RWPE2 (cell line): Measurements from ENCODE around the gene NAPEPLD.

Source experiments
- ATAC-seq: fragments of 200-7000 bp; cut with Tn5 transposase; 3 replicates; pipeline ENCODE4 v1.9.1; 2021; ENCODE audit warnings: low read depth
- DNase-seq: peaks from one replicate; pipeline ENCODE4 v3.0.0-alpha.2; 2020; ENCODE audit warnings: low spot score
- H3K27ac ChIP-seq: fragments of 450-650 bp; 2 replicates; pipeline ENCODE4 v1.5.1; 2017; ENCODE audit warnings: mild to moderate bottlenecking; ENCODE audit not compliant: poor library complexity, severe bottlenecking
- H3K27me3 ChIP-seq: fragments of 250-450 bp; sonication (Bioruptor Pico); 2 replicates; pipeline ENCODE4 v1.5.1; 2021; ENCODE audit warnings: mild to moderate bottlenecking, moderate library complexity; ENCODE audit not compliant: insufficient read depth, poor library complexity, severe bottlenecking
- H3K36me3 ChIP-seq: fragments of 250-450 bp; sonication (Bioruptor Pico); 2 replicates; pipeline ENCODE4 v1.5.1; 2020; ENCODE audit warnings: low read depth, mild to moderate bottlenecking, moderate library complexity
- H3K4me1 ChIP-seq: fragments of 250-450 bp; sonication (Bioruptor Pico); 2 replicates; pipeline ENCODE4 v1.5.1; 2021; ENCODE audit warnings: mild to moderate bottlenecking, moderate library complexity; ENCODE audit not compliant: insufficient read depth, poor library complexity, severe bottlenecking
- H3K4me3 ChIP-seq: fragments of 250-450 bp; sonication (Bioruptor Pico); 2 replicates; pipeline ENCODE4 v1.5.1; 2021; ENCODE audit warnings: mild to moderate bottlenecking, moderate library complexity; ENCODE audit not compliant: severe bottlenecking
- H3K9me3 ChIP-seq: fragments of 250-450 bp; sonication (Bioruptor Pico); 2 replicates; pipeline ENCODE4 v1.5.1; 2021; ENCODE audit warnings: mild to moderate bottlenecking, moderate library complexity; ENCODE audit not compliant: severe bottlenecking
- CTCF ChIP-seq: fragments of 450-650 bp; IDR thresholded peaks from one replicate; pipeline ENCODE4 v1.5.1; 2017; ENCODE audit warnings: mild to moderate bottlenecking, moderate library complexity; ENCODE audit not compliant: poor library complexity, severe bottlenecking

Gene NAPEPLD

DNA sequence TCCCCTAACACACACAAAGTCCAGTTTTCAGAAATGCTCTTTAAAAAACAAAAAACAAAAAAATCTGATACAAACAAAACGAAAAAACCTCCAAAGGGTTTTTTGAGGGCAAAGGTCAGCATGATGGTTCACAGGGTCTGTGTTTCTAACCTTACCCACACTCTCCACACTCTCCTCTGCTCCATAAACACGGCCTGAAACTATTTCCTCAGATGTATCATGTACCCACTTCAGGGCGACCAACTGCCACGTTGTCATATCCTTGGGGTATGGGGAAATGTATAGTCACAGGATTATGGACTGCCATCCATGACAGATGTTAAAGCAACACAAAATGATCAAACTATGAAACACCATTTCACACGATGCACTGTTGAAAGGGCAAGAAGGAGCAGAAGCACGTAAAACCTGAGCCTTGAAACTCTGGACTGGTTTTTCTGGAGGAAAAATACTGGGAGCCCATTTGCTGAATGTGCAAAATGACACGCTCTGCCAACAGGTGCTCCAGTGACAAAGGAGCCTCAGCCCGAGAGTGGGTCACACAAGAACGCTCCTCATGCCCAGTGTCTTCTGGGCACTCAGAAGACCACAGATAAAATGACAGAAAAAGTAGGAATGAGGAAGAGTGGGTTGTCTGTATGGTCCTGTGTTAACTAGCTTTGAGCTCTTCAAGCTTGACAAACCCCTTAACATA is 15.8 kb downstream of the NAPEPLD start:
- Histone ChIP-seq H3K36me3 (no peaks in the 10 kb centered on the region), H3K4me1 (peaks cover 6% of the 10 kb centered on the region), H3K27me3 (no peaks in the 10 kb centered on the region), H3K27ac (no peak overlapping the region), H3K9me3 (no peaks in the 10 kb centered on the region), H3K4me3 (no peak overlapping the region)
- no peak for DNase-seq
- no peak for ATAC-seq
- no peak for TF ChIP-seq CTCF

GRCh38 chr7:103130901-103131624 is 17.8 kb downstream of the NAPEPLD start:
- DNase-seq, result no peak
- ATAC-seq, result peak; percentile 70; the same call in 2 of the 3 replicates
- Histone ChIP-seq H3K4me3 (no peak overlapping the region), H3K27me3 (no peaks in the 10 kb centered on the region), H3K9me3 (no peaks in the 10 kb centered on the region), H3K27ac (no peak overlapping the region), H3K4me1 (peaks cover 6% of the 10 kb centered on the region), H3K36me3 (no peaks in the 10 kb centered on the region)
- peak; percentile 17 for TF ChIP-seq CTCF

DNA sequence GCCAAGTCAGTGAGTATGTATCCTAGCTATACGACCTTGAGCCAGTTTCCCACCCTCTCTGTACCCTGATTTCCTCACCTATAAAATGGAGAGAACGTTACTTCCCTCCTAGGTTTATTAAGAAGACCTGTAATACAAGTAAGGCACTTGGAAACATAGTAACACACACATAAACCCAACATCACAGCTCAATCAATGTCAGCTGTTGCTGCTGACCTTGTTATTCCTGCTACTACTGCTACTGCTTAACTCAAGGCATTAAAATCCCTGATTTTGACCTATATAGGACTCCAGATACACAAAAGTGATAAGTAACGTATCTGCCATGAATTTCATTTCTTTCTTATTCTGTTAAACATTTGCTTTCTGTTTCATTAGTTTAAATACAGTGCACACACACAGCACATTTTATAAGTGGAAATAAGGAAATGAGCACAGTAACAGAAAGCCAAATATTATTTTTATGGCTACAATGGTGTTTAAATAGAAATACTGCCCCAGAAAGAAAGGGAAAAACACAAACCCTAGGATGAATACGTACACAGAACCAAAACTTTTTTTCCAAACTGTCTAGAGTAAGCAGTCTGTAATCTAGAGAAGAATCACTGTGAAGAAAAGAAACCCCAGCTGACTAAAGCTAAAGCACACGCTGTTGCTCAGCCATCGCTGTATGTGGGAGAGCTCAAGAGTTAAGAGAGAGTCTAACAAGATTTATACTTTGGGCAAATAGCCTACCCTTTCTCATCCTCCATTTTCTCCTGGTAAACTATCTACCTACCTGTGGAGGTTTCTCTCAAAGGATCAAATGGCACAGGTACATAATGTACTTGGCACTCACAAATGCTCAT is 19.0 kb downstream of the NAPEPLD start:
- Histone ChIP-seq H3K27me3 (no peaks in the 10 kb centered on the region), H3K4me3 (no peak overlapping the region), H3K9me3 (no peaks in the 10 kb centered on the region), H3K36me3 (peaks cover 3% of the 10 kb centered on the region; the same call in 1 of the 2 replicates), H3K4me1 (peaks cover 6% of the 10 kb centered on the region), H3K27ac (no peak overlapping the region)
- DNase-seq (no peak), ATAC-seq (no peak)
- no peak for TF ChIP-seq CTCF

GRCh38 chr7:103127006-103127405 is 21.9 kb downstream of the NAPEPLD start:
- no peak for TF ChIP-seq CTCF
- ATAC-seq, result no peak
- no peaks in the 10 kb centered on the region for H3K9me3 ChIP-seq
- peaks cover 6% of the 10 kb centered on the region for H3K4me1 ChIP-seq
- no peaks in the 10 kb centered on the region for H3K27me3 ChIP-seq
- no peak for DNase-seq
- no peak overlapping the region for H3K4me3 ChIP-seq
- H3K36me3 ChIP-seq, result peaks cover 5% of the 10 kb centered on the region; the same call in 1 of the 2 replicates
- H3K27ac ChIP-seq, result no peak overlapping the region
